D721Med (cell line): ENCODE data around the gene NFATC2.
A peak's percentile ranks its signal among the peaks of the same experiment; 100 is the strongest.

Experiments
- DNase-seq: peaks from one replicate; pipeline ENCODE4 v3.0.0; 2011; ENCODE audit warnings: low spot score; ENCODE audit not compliant: insufficient read length
- FAIRE-seq: peaks from 2 replicates; lab custom pipeline; 2011; peaks lifted over from hg19 to GRCh38; lab: Jason Lieb, UNC
- TF ChIP-seq, protein P1 (sequence below): IDR thresholded peaks from 2 replicates; pipeline ENCODE4 v1.5.1; 2012; ENCODE audit warnings: mild to moderate bottlenecking, control low read depth; ENCODE audit not compliant: insufficient read depth; ENCODE audit errors: missing control alignments

Gene NFATC2

DNA sequence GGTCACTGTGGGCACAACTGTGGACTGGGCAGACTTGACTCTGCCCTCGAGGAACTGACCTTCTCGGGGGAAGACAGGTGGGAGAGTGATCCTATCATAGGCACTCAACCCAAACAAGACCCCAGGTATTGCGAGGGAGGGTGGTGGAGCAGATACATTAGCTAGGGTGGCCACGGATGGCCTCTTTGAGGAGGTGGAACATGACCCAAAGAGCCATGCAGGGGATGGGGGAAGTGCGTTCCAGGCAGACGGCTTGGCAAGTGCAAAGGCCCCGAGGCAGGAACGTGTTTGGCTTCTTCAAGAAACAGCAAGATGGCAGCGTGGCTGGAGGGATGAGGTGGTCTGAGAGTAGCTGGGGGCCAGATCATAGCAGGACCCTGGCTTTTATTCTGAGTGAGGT is 167.6 kb downstream of the NFATC2 start:
- DNase-seq (no peak), FAIRE-seq (no peak)
- TF ChIP-seq, protein P1, sequence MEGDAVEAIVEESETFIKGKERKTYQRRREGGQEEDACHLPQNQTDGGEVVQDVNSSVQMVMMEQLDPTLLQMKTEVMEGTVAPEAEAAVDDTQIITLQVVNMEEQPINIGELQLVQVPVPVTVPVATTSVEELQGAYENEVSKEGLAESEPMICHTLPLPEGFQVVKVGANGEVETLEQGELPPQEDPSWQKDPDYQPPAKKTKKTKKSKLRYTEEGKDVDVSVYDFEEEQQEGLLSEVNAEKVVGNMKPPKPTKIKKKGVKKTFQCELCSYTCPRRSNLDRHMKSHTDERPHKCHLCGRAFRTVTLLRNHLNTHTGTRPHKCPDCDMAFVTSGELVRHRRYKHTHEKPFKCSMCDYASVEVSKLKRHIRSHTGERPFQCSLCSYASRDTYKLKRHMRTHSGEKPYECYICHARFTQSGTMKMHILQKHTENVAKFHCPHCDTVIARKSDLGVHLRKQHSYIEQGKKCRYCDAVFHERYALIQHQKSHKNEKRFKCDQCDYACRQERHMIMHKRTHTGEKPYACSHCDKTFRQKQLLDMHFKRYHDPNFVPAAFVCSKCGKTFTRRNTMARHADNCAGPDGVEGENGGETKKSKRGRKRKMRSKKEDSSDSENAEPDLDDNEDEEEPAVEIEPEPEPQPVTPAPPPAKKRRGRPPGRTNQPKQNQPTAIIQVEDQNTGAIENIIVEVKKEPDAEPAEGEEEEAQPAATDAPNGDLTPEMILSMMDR, result no peak

DNA sequence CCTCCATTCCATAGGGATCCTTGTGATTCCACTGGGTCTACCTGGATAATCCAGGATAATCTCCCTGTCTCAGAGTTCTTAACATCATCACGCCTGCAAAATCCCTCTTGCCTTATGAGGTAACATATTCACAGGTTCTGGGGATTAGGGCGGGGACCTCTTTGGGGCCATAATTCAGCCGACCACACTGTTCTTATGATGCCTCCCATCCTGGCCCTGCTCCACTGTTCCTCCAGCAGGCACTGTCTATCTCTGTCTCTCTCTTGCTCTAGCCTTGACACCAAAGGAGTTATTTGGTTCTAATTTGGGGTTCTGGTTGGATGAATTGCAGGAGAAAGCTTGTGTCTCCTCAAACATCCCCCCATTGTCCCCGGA is 168.1 kb downstream of the NFATC2 start:
- TF ChIP-seq, protein P1, result no peak
- no peak for FAIRE-seq
- DNase-seq, result no peak

GRCh38 chr20:51373713-51374455 is 168.6 kb downstream of the NFATC2 start:
- no peak for DNase-seq
- FAIRE-seq, result no peak
- TF ChIP-seq, protein P1, result no peak

DNA sequence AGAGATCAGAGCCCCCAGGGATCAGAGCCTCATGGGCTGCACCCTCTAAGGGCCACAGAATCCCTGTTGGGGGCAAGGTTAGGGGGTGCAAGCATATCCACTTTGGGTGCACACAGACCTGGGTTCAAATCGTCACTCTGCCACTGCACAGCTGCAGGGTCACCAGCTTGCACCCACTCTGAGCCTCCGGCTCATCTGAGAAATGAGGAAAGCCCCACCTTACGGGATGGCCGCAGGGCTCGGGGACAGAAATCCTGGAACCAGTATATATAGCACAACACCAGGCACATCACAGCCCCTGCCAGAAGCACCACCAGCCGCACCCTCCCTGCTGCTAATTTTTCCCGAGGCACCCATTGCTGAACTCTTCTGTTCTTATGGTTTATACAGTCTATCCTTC is 169.6 kb downstream of the NFATC2 start:
- DNase-seq, result no peak
- TF ChIP-seq, protein P1, result no peak
- no peak for FAIRE-seq

- DNase-seq (no peak), FAIRE-seq (no peak)
- TF ChIP-seq, protein P1, result peak; percentile 45
These were observed 170.2 kb downstream of the NFATC2 start for GRCh38 chr20:51372176-51372803.

DNA sequence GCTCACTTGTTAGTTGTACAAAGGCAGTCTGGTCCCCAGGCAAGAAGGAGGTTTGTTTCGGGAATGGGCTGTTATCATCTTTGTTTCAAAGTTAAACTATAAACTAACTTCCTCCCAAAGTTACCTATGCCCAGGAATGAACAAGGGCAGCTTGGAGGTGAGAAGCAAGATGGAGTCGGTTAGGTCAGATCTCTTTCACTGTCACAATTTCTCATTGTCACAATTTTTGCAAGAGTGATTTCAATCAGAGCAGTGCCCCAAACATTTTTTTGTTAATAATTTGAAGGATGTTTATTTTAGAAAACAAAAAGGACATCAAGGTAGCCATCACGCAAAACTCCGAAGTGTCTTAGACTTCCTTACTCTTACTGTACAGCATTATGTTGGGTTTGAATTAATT is 170.8 kb downstream of the NFATC2 start:
- no peak for DNase-seq
- no peak for FAIRE-seq
- TF ChIP-seq, protein P1, result no peak

DNA sequence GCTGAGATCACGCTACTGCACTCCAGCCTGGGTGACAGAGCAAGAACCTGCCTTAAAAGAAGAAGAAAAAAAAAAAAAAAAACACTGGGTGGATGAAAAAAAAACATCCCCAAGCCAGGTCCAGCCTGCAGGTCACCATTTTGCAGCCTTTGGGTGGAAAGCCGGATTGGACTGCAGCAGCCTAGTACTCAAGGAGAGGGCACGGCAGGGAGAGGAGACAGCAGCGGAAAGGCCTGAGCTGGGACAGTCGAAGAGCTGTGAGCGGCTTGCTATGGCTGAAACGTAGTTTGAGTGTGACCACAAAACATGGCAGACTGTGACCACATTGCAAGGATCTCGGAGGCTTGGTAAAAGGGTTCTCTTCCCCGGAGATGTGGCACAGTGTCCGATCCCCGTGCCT is 173.0 kb downstream of the NFATC2 start:
- no peak for DNase-seq
- TF ChIP-seq, protein P1, result no peak
- FAIRE-seq, result no peak
